HepG2 (cell line): ENCODE measurements around the gene HUNK. TPM values are rescaled to one million over a fixed set of nuclear protein-coding genes. Genes with fewer than 3 reads are reported as not detected.

Experiments used
- ATAC-seq: fragments of 200-7000 bp; cut with Tn5 transposase; 3 replicates; pipeline ENCODE4 v1.9.1; 2020; ENCODE audit warnings: mild to moderate bottlenecking, moderate library complexity
- BruUV-seq: library from RNA; stranded (reverse); fragments of 400-500 nt; replicated peaks from 2 replicates; lab custom pipeline; 2021; lab: Mats Ljungman, UMichigan
- CTCF ChIA-PET: fragments of 300-600 bp; formaldehyde crosslinking; extraction: SDS; loops from one replicate; lab custom pipeline; 2021; ENCODE audit warnings: low total read pairs, inconsistent platforms, low intra/inter-chr PET ratio; lab: Yijun Ruan, JAX
- POLR2A ChIA-PET: fragments of 350-600 bp; sonication (Branson Sonifier 250); formaldehyde crosslinking; loops from one replicate; lab custom pipeline; 2020; ENCODE audit warnings: antibody characterized with exemption, inconsistent platforms; lab: Yijun Ruan, JAX
- DNase-seq: peaks from one replicate; pipeline ENCODE4 v3.0.0-alpha.2; 2015; ENCODE audit warnings: low spot score
- FAIRE-seq: peaks from 3 replicates; lab custom pipeline; 2011; peaks lifted over from hg19 to GRCh38; lab: Jason Lieb, UNC
- H2AFZ ChIP-seq: one replicate; pipeline ENCODE4 v1.6.1; 2011; ENCODE audit warnings: low read length, inconsistent platforms
- H3K27ac ChIP-seq: fragments of 300-600 bp; 3 replicates; pipeline ENCODE4 v1.8.0; 2011; ENCODE audit warnings: mixed run types, mild to moderate bottlenecking, mixed read lengths, low read length, inconsistent platforms; ENCODE audit not compliant: insufficient read depth; ENCODE audit errors: extremely low read length
- H3K27me3 ChIP-seq, 2 experiments: fragments of 200-600 bp in 1 of 2; 2 replicates in 1 of 2; 3 replicates in 1 of 2; pipeline versions ENCODE4 v1.6.0 to v1.8.0; 2011; ENCODE audit warnings: low read length in 2 of 2, mild to moderate bottlenecking in 2 of 2, moderate library complexity in 2 of 2, inconsistent platforms in 1 of 2; ENCODE audit not compliant: insufficient read depth in 2 of 2, control insufficient read depth in 1 of 2
- H3K36me3 ChIP-seq, 2 experiments: fragments of 200-600 bp in 1 of 2; replicated peaks in 1 of 2; 2 replicates in 1 of 2; 3 replicates in 1 of 2; pipeline versions ENCODE4 v1.5.1 to v1.8.0; 2011; ENCODE audit warnings: low read length in 2 of 2, inconsistent platforms in 1 of 2; ENCODE audit not compliant: insufficient read depth in 2 of 2, control insufficient read depth in 1 of 2
- H3K4me1 ChIP-seq: 2 replicates; pipeline ENCODE4 v1.5.1; 2012; ENCODE audit warnings: low read length, inconsistent platforms; ENCODE audit not compliant: insufficient read depth
- H3K4me2 ChIP-seq: 2 replicates; pipeline ENCODE4 v1.6.0; 2011; ENCODE audit warnings: low read depth, low read length, inconsistent platforms
- H3K4me3 ChIP-seq, 3 experiments: fragments of 200-600 bp in 1 of 3; sonication (generic), shearing (Covaris generic) in 1 of 3; replicated peaks in 1 of 3; 2 replicates each; pipeline ENCODE4 v1.5.1; 2011 to 2016; ENCODE audit warnings: low read length in 3 of 3, inconsistent platforms in 2 of 3, low read depth in 2 of 3, mild to moderate bottlenecking in 2 of 3, control low read depth in 1 of 3, mixed read lengths in 1 of 3; ENCODE audit not compliant: insufficient read depth in 1 of 3
- H3K79me2 ChIP-seq: one replicate; pipeline ENCODE4 v1.6.1; 2011; ENCODE audit warnings: low read length, inconsistent platforms; ENCODE audit not compliant: insufficient read depth
- H3K9ac ChIP-seq: 2 replicates; pipeline ENCODE4 v1.6.0; 2011; ENCODE audit warnings: mild to moderate bottlenecking, low read depth, low read length, inconsistent platforms; ENCODE audit not compliant: insufficient read depth
- H3K9me3 ChIP-seq: 2 replicates; pipeline ENCODE4 v1.5.1; 2012; ENCODE audit warnings: mild to moderate bottlenecking, low read length
- H4K20me1 ChIP-seq: 2 replicates; pipeline ENCODE4 v1.6.0; 2011; ENCODE audit warnings: inconsistent platforms, mild to moderate bottlenecking, low read length, moderate library complexity; ENCODE audit not compliant: insufficient read depth
- AGO1 ChIP-seq: fragments of 200-400 bp; formaldehyde crosslinking; IDR thresholded peaks from 2 replicates; pipeline ENCODE4 v1.6.1; 2017; ENCODE audit warnings: mild to moderate bottlenecking, low read depth, low read length, moderate library complexity; ENCODE audit not compliant: poor library complexity, severe bottlenecking
- CEBPB ChIP-seq: IDR thresholded peaks from 2 replicates; pipeline ENCODE4 v1.6.1; 2011; ENCODE audit warnings: low read depth, low read length, improper control_type of control experiment, borderline replicate concordance
- CEBPZ ChIP-seq: IDR thresholded peaks from 2 replicates; pipeline ENCODE4 v1.6.1; 2012; ENCODE audit warnings: low read length, improper control_type of control experiment
- PRMT3 ChIP-seq: sonication (generic); formaldehyde crosslinking; IDR thresholded peaks from 2 replicates; pipeline ENCODE4 v1.8.1; 2022; ENCODE audit warnings: low read depth, mild to moderate bottlenecking, moderate library complexity, missing genetic modification reagents, borderline replicate concordance
- WGBS: methylation state at CpG from one replicate; pipeline ENCODE4 v1.1.6; 2017; ENCODE audit warnings: low lambda C conversion rate; 5-methylcytosine and 5-hydroxymethylcytosine counted together
- in situ Hi-C: cut with HindIII; loops from 2 replicates; pipeline ENCODE4 v1.10.0; 2017; ENCODE audit warnings: low pct_unique_long_range_greater_than_20kb; ENCODE audit not compliant: extremely low pct_ligation_motif_present
- intact Hi-C: fragments of 100-400 bp; cut with micrococcal nuclease; formaldehyde crosslinking; loops from one replicate; pipeline ENCODE4 v1.10.0; 2022; ENCODE audit not compliant: unreplicated experiment
- polyA plus RNA-seq, 8 experiments: library from polyadenylated mRNA; depleted of rRNA in 3 of 8; stranded (reverse) in 7 of 8; unstranded in 1 of 8; fragments of >200 nt; fragmentation: Illumina TruSeq in 4 of 8; extraction: Trizol in 4 of 8; gene quantifications; 2 replicates each; pipeline versions ENCODE4 v1.2.1 to v1.2.3, GENCODE V29; 2011 to 2016; ENCODE audit warnings: low read depth in 4 of 8, missing spikeins in 1 of 8, mixed read lengths in 1 of 8; ENCODE audit not compliant: insufficient read depth in 1 of 8
- total RNA-seq, 5 experiments: library from RNA; depleted of rRNA; stranded (reverse); fragments of >200 nt; fragmentation: Illumina TruSeq; extraction: Trizol; gene quantifications; 2 replicates each; pipeline ENCODE4 v1.2.3, GENCODE V29; 2016; ENCODE audit warnings: low read depth in 1 of 5
- TF ChIP-seq, protein P1 (sequence below): sonication (generic); formaldehyde crosslinking; IDR thresholded peaks from 2 replicates; pipeline ENCODE4 v1.5.0; 2020; ENCODE audit warnings: mild to moderate bottlenecking, missing genetic modification reagents, moderate library complexity

The HUNK gene
- total and polyA plus RNA-seq, 2 of the 13 experiments (the other 11 are each of a cell fraction or from before 2014, with no cell fraction given) = 1.8 to 1.9 TPM

- TF ChIP-seq CEBPZ (no peak), PRMT3 (CRISPR knock-in tag) (no peak)
Observed at GRCh38 chr21:31977816-31978215, 105.0 kb downstream of the HUNK start (continued).

GRCh38 chr21:31983120-31983519, 110.3 kb downstream of the HUNK start:
- no peaks in the 10 kb centered on the region for H4K20me1 ChIP-seq
- no peak for FAIRE-seq
- H3K9ac ChIP-seq = no peak overlapping the region
- no peak overlapping the region for H2AFZ ChIP-seq
- no peaks in the 10 kb centered on the region for H3K27me3 ChIP-seq
- ChIA-PET POLR2A (no interaction called here), CTCF (no interaction called here)
- 67% methylated on average over 4 of the region's 4 CpGs for WGBS
- peak; percentile 89 for ATAC-seq
- in situ Hi-C loops (loop anchor here (25.0 kb wide), 1 partner anchor 279 kb away; no protein-coding TSS in a partner anchor), intact Hi-C loops (no loop called here)
- peak; percentile 37 for DNase-seq
- H3K4me1 ChIP-seq = peaks cover 15% of the 10 kb centered on the region
- TF ChIP-seq AGO1 (no peak), CEBPB (peak; percentile 67; the same call in 1 of the 2 replicates)
- TF ChIP-seq, protein P1, sequence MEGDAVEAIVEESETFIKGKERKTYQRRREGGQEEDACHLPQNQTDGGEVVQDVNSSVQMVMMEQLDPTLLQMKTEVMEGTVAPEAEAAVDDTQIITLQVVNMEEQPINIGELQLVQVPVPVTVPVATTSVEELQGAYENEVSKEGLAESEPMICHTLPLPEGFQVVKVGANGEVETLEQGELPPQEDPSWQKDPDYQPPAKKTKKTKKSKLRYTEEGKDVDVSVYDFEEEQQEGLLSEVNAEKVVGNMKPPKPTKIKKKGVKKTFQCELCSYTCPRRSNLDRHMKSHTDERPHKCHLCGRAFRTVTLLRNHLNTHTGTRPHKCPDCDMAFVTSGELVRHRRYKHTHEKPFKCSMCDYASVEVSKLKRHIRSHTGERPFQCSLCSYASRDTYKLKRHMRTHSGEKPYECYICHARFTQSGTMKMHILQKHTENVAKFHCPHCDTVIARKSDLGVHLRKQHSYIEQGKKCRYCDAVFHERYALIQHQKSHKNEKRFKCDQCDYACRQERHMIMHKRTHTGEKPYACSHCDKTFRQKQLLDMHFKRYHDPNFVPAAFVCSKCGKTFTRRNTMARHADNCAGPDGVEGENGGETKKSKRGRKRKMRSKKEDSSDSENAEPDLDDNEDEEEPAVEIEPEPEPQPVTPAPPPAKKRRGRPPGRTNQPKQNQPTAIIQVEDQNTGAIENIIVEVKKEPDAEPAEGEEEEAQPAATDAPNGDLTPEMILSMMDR = peak; percentile 33
- H3K4me2 ChIP-seq = no peak overlapping the region
- H3K79me2 ChIP-seq = no peaks in the 10 kb centered on the region
- no peak overlapping the region for H3K4me3 ChIP-seq
- H3K27ac ChIP-seq = no peak overlapping the region
- H3K36me3 ChIP-seq = peaks cover 0 to 8% of the 10 kb centered on the region in 2 experiments; a peak in 2 of 5 replicates
- no TSS peak for BruUV-seq
- no peaks in the 10 kb centered on the region for H3K9me3 ChIP-seq
